ACC112 (cell line): ENCODE measurements around the gene ADK.

ENCODE experiments used
- H2AFZ ChIP-seq: fragments of 200-600 bp; sonication (generic); one replicate; pipeline ENCODE4 v1.6.0; 2017; ENCODE audit warnings: antibody characterized with exemption, low read length; ENCODE audit not compliant: unreplicated experiment
- H3K27ac ChIP-seq: fragments of 200-600 bp; sonication (generic); 2 replicates; pipeline ENCODE4 v1.5.1; 2014; ENCODE audit warnings: low read depth, mild to moderate bottlenecking, antibody characterized with exemption, low read length, moderate library complexity
- H3K27me3 ChIP-seq: fragments of 200-600 bp; sonication (generic); 2 replicates; pipeline ENCODE4 v1.6.1; 2014; ENCODE audit warnings: mild to moderate bottlenecking, antibody characterized with exemption, low read length, moderate library complexity, mixed read lengths; ENCODE audit not compliant: insufficient read depth
- H3K36me3 ChIP-seq: fragments of 200-600 bp; sonication (generic); 2 replicates; pipeline ENCODE4 v1.6.1; 2016; ENCODE audit warnings: mild to moderate bottlenecking, antibody characterized with exemption, low read length, moderate library complexity, mixed read lengths; ENCODE audit not compliant: insufficient read depth
- H3K4me1 ChIP-seq: fragments of 200-600 bp; sonication (generic); one replicate; pipeline ENCODE4 v1.6.1; 2016; ENCODE audit warnings: low read length, mixed read lengths; ENCODE audit not compliant: insufficient read depth, unreplicated experiment, control insufficient read depth
- H3K4me3 ChIP-seq: fragments of 200-600 bp; sonication (generic); 2 replicates; pipeline ENCODE4 v1.5.1; 2014; ENCODE audit warnings: mild to moderate bottlenecking, low read depth, low read length
- H3K79me2 ChIP-seq: fragments of 200-600 bp; sonication (generic); one replicate; pipeline ENCODE4 v1.6.0; 2016; ENCODE audit warnings: low read length; ENCODE audit not compliant: control insufficient read depth, unreplicated experiment, insufficient read depth

The ADK gene

GRCh38 chr10:74379474-74379873 is 228.5 kb downstream of the ADK start:
- Histone ChIP-seq H3K27me3 (no peaks in the 10 kb centered on the region), H3K36me3 (no peaks in the 10 kb centered on the region), H3K4me1 (no peaks in the 10 kb centered on the region), H3K79me2 (peaks cover 3% of the 10 kb centered on the region), H2AFZ (no peak overlapping the region), H3K27ac (no peak overlapping the region), H3K4me3 (no peak overlapping the region)

GRCh38 chr10:74380795-74381194 is 229.8 kb downstream of the ADK start:
- Histone ChIP-seq H3K27ac (no peak overlapping the region), H2AFZ (no peak overlapping the region), H3K4me3 (no peak overlapping the region), H3K79me2 (peaks cover 3% of the 10 kb centered on the region), H3K36me3 (no peaks in the 10 kb centered on the region), H3K27me3 (no peaks in the 10 kb centered on the region), H3K4me1 (no peaks in the 10 kb centered on the region)

- no peaks in the 10 kb centered on the region for H3K36me3 ChIP-seq
- H3K4me1 ChIP-seq = no peaks in the 10 kb centered on the region
- H3K79me2 ChIP-seq = peaks cover 3% of the 10 kb centered on the region
- H3K27ac ChIP-seq = no peak overlapping the region
- no peak overlapping the region for H3K4me3 ChIP-seq
- H3K27me3 ChIP-seq = no peaks in the 10 kb centered on the region
- no peak overlapping the region for H2AFZ ChIP-seq
Observed at GRCh38 chr10:74381291-74381853, 230.4 kb downstream of the ADK start.

- peaks cover 3% of the 10 kb centered on the region for H3K79me2 ChIP-seq
- no peak overlapping the region for H3K4me3 ChIP-seq
- no peaks in the 10 kb centered on the region for H3K4me1 ChIP-seq
- no peaks in the 10 kb centered on the region for H3K27me3 ChIP-seq
- H3K36me3 ChIP-seq = no peaks in the 10 kb centered on the region; the same call in 1 of the 2 replicates
- H2AFZ ChIP-seq = no peak overlapping the region
- H3K27ac ChIP-seq = no peak overlapping the region
Observed at GRCh38 chr10:74382663-74383062, 231.6 kb downstream of the ADK start.

GRCh38 chr10:74383642-74384041 is 232.6 kb downstream of the ADK start:
- H3K27ac ChIP-seq = no peak overlapping the region
- H3K4me1 ChIP-seq = no peaks in the 10 kb centered on the region
- peaks cover 3% of the 10 kb centered on the region for H3K79me2 ChIP-seq
- H3K36me3 ChIP-seq = no peaks in the 10 kb centered on the region; the same call in 1 of the 2 replicates
- no peak overlapping the region for H3K4me3 ChIP-seq
- no peak overlapping the region for H2AFZ ChIP-seq
- no peaks in the 10 kb centered on the region for H3K27me3 ChIP-seq

GRCh38 chr10:74384615-74385183 is 233.7 kb downstream of the ADK start:
- H3K36me3 ChIP-seq = no peaks in the 10 kb centered on the region; the same call in 1 of the 2 replicates
- no peaks in the 10 kb centered on the region for H3K4me1 ChIP-seq
- H3K27me3 ChIP-seq = no peaks in the 10 kb centered on the region
- no peak overlapping the region for H3K27ac ChIP-seq
- no peak overlapping the region for H2AFZ ChIP-seq
- H3K4me3 ChIP-seq = no peak overlapping the region
- H3K79me2 ChIP-seq = peaks cover 3% of the 10 kb centered on the region

DNA sequence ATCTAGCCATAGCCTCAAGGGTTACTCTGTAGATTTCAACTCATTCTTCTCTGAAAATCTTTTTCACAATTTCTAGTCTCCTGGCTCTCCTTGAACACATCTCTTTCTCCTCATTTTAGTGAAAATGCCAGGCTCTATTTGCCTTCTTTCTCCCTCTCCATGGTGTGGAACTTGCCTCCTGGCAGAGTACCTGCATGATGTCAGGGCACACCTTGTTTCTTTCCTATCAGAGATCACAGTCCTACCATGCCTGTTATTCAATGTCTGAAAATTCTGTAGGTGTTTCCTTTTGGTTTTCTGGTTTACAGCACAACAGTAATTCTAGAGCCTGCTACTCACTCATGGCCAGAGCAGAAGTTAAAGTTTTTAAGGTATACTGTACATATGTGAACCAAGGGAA is 237.8 kb downstream of the ADK start:
- Histone ChIP-seq H3K79me2 (peaks cover 3% of the 10 kb centered on the region), H3K36me3 (no peaks in the 10 kb centered on the region; the same call in 1 of the 2 replicates), H2AFZ (no peak overlapping the region), H3K27ac (no peak overlapping the region), H3K4me3 (no peak overlapping the region), H3K27me3 (no peaks in the 10 kb centered on the region), H3K4me1 (no peaks in the 10 kb centered on the region)

- H2AFZ ChIP-seq = no peak overlapping the region
- H3K27me3 ChIP-seq = no peaks in the 10 kb centered on the region
- H3K4me1 ChIP-seq = no peaks in the 10 kb centered on the region
- no peaks in the 10 kb centered on the region for H3K79me2 ChIP-seq
- H3K27ac ChIP-seq = no peak overlapping the region
- no peak overlapping the region for H3K4me3 ChIP-seq
- no peaks in the 10 kb centered on the region for H3K36me3 ChIP-seq
Observed at GRCh38 chr10:74391786-74392185, 240.8 kb downstream of the ADK start.

GRCh38 chr10:74394416-74394969 is 243.5 kb downstream of the ADK start:
- H3K27ac ChIP-seq = no peak overlapping the region
- H3K4me3 ChIP-seq = no peak overlapping the region
- H3K27me3 ChIP-seq = no peaks in the 10 kb centered on the region
- no peaks in the 10 kb centered on the region for H3K4me1 ChIP-seq
- no peaks in the 10 kb centered on the region for H3K36me3 ChIP-seq
- no peaks in the 10 kb centered on the region for H3K79me2 ChIP-seq
- no peak overlapping the region for H2AFZ ChIP-seq

- H2AFZ ChIP-seq = no peak overlapping the region
- no peaks in the 10 kb centered on the region for H3K27me3 ChIP-seq
- no peaks in the 10 kb centered on the region for H3K79me2 ChIP-seq
- no peak overlapping the region for H3K27ac ChIP-seq
- H3K4me3 ChIP-seq = no peak overlapping the region
- H3K36me3 ChIP-seq = peaks cover 6% of the 10 kb centered on the region; the same call in 1 of the 2 replicates
- no peaks in the 10 kb centered on the region for H3K4me1 ChIP-seq
Observed at GRCh38 chr10:74400186-74400585, 249.2 kb downstream of the ADK start.

DNA sequence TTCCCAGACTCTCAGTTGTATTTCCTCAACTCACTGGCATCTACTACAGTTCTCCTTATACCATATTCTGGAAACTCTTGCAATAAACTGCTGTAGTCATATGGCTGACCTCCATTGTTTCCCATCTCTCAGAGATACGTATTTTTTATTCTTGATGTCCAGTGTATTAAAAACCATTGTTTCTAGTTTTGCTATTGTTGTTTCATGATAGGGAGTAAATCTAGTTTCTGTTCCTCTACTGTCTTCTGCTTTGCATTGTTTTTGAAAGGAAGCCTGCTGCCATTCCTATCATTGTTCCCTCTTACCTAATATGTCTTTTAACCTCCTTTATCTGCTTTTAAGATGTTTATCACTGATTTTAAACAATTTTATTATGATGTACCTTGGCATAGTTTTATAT is 255.0 kb downstream of the ADK start:
- Histone ChIP-seq H2AFZ (no peak overlapping the region), H3K27ac (no peak overlapping the region), H3K4me3 (no peak overlapping the region), H3K4me1 (no peaks in the 10 kb centered on the region), H3K36me3 (peaks cover 15% of the 10 kb centered on the region), H3K79me2 (no peaks in the 10 kb centered on the region), H3K27me3 (no peaks in the 10 kb centered on the region)
